Esophagus squamous epithelium (tissue), 4 donors: Measurements from ENCODE around the gene HMG20A.

Experiments
- CTCF ChIP-seq, 6 experiments: fragments of 450-650 bp in 4 of 6; fragments of 200-600 bp in 2 of 6; sonication (generic) in 2 of 6; IDR thresholded peaks; one replicate each; pipeline ENCODE4 v1.5.1; 2016 to 2019; ENCODE audit warnings: antibody characterized with exemption in 6 of 6, mild to moderate bottlenecking in 4 of 6, moderate library complexity in 4 of 6
- POLR2A ChIP-seq, 4 donors: fragments of 450-650 bp; IDR thresholded peaks; one replicate each; pipeline ENCODE4 v1.6.1; 2017; ENCODE audit warnings: antibody characterized with exemption in 4 of 4, mild to moderate bottlenecking in 4 of 4, moderate library complexity in 3 of 4

- TF ChIP-seq CTCF (IDR thresholded peaks at IDR 0.05) = no peak
- no peak for TF ChIP-seq POLR2A (IDR thresholded peaks at IDR 0.05)
Observed at GRCh38 chr15:77504871-77505270, 84.2 kb downstream of the HMG20A start.
